CD4-positive, alpha-beta T cell treated with Interleukin-10 for 1 hour (primary cell): Measurements from ENCODE around the gene SLC38A6.

Experiments
- DNase-seq: peaks from one replicate; pipeline ENCODE4 v3.0.0-alpha.2; 2020

Gene SLC38A6

DNA sequence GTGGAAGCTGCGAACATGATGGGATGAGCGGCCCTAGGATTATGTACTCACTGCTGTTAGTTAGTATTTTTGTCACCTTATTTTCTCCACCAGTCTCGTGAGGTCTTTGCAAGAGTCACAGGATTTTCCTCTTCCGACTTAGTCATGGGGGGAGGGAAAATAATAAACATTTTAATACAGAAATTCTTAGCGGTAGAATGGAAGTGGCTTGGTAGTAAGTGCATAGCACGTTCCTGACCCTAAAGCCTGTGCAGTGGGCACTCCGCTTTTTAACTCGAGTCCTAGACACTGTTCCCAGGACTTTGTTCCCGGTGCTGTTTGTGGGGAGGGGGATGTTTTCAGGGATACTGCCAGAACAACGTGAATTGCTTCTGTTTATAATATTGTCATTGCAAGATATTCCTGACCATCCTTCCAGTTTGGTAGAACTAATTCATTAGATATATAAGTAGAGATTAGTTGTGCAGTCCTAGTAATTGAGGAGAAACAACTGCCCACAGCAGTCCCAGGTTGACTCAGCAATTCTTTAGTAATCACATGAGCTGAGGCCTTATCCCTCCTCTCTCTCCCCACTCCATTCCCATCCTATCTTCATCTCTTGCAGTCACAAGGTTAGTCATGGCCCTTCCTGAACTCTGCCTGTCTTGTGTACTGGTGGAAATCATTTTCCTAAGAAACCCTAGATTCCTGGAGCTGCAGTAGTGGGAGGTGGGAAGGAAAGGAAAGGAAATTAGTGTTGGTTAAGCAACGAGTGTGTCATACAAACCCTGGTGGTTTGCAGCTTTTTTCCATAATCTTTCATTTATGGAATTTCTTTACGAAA, 799 bp downstream of the SLC38A6 start:
- DNase-seq = no peak

DNA sequence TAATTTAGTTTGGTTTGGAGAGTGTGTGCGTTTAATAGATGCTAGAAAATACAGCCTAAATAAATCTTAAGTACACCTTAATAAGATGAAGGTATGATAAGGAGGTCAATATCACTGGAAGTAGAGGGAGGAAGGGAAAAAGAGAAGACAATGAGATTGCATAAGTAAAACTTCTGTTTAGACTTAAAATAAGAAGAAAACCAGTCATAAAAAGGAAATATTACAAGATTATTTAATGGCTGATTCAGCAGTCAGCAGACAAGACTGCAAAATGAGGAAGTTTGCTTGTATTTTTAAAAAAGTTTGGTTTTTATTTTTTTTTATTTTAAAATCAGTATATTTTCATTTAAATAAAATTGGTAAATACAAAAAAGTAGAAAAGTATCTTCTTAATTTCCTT, 3.2 kb downstream of the SLC38A6 start:
- DNase-seq = no peak

DNA sequence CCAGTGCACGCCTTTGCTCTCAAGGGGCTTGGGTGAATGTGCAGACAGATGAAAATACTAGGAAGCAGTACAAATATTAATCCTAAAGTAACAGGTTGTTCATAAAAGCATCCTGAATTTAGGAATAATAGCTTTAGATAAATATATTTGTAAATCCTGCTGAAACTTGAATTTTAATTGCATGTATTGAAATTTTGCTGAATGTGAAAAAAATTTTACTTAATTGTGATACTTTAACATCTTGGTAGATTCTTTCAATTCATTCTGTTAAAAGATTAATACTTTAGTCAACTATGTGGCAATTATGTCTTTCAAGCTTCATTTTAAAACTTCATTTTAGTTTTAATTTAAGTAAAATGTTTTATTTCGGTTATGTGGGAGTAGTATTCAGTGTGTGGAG, 5.5 kb downstream of the SLC38A6 start:
- no peak for DNase-seq

DNA sequence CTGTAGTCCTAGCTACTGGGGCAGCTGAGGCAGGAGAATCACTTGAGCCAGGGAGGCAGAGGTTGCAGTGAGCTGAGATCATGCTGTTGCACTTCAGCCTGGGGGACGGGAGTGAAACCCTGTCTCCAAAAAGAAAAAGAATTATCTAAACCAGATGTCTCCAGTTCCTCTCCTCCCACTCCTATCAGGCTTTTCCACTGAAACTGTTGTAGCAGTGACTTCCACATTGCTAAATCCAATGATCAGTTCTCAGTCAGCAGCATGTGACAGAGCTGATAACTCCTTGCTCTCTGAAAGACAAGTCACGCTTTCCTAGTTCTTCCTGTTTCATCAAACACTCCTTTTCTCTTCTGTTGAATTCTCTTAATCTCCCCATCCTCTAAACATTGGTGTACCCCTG, 8.6 kb downstream of the SLC38A6 start:
- DNase-seq = no peak

DNA sequence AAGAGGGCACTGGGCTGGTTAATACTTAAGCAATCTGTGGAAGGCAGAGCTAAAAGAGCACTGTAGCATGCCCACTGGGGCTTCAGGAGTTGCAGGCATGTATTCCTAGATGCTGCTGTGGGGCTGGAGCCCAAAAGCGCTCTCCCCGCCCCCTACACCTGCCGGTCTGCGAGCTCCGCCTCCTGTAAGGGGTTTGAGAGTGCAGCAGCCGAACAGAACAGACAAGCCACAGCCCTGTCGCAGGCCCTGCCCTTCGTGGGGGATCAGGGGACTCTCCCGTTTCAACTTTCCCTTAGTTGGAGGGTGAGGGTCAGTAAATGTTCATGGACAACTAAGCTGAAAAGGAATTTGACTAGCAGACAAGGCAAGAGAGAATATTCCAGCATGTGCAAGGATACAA, 17.6 kb downstream of the SLC38A6 start:
- DNase-seq = no peak

DNA sequence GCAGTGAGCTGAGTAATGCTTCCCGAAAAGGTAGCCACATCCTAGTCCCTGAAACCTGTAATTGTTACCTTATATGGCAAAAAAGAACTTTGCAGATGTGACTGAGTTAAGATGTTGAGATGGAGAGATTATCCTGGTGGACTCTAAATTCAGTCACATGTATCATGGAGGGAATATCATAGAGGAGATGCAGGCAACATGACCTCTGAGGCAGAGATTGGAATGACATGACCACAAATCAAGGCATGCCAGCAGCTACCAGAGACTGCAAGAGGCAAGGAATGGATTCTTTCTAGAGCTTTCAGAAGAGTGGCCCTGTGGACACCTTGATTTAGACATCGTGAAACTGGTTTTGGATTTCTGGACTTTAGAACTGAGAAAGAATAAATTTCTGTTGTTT, 18.5 kb downstream of the SLC38A6 start:
- DNase-seq = no peak

DNA sequence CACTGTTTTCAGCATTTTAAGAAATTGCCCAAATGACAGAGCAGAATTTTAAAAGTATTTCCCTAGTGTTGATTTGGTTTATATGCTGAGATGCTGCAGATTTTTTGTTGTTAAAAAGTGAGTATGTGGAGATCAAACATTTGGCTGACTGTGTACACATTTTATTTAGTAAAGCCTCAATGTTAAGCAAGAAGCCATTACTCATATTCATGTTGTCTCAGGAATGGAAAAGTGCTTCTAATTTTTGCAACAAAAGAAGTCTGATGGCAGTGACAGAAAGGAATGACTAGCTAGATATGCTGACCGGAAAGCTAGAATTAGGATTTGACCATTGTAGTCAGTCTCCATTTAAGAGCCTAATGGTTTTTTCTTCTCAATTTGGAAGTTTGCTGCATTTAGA, 22.5 kb downstream of the SLC38A6 start:
- DNase-seq = no peak

DNA sequence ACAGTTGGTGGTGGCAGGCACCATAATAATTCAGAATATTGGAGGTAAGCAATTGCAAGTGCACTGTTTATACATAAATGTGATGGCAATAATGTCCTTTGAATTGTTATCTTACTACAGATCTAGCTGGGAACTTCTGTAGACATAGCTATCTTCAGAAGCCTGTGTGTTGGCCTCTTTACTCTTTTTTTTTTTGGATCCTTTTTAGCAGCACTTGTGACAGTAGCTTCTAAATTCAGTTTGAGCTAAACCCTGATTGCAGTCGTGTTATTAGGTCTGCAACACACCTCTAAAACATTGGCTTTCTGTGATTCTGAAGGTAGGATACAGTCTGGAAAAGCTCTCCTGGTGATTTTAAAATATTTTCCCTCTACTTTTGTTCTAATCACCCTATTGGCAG, 38.5 kb downstream of the SLC38A6 start:
- no peak for DNase-seq

DNA sequence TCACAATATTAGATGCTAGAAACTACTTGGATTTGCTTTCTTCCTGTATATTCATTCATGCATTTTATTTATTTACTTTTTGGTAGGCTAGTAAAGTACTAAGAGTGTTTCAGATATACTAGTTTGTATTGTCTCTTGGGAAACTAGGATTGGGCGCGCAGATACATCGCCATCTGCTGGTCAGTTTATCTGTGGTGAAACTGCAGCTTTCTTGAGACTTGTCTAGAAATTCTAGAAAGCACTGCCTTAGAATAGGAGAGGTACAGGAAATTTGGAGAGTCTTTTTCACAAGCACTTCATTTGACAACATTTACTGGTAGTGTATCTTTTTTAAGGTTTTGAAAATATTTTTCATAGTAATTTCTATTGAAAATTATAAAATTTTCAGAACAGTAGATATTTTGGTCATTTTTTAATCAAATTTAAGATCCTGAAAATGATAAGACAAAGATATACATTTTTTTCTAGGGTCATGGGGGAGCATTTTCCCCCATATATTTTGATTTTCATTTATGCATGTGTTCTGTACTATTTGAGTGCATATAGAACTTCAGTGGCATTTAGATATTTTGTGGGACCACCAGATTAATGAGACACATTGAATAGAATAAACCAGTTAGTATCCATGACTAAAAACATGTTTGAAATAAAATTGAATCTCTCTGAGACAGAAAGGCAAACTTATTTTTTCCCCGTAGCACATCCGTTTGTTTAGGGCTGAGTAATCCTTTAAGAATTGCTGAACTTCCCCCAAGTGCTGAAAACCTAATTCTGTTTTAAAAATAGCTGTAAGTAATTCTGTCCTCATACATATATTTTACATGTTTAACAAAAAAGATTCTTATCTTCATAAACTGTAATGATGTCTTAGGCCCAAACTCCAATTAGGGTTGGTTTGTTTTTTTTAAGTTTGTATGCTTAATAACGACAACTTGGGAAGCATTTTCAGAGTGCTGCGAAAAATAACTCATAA, 44.5 kb downstream of the SLC38A6 start:
- DNase-seq = peak; percentile 62

DNA sequence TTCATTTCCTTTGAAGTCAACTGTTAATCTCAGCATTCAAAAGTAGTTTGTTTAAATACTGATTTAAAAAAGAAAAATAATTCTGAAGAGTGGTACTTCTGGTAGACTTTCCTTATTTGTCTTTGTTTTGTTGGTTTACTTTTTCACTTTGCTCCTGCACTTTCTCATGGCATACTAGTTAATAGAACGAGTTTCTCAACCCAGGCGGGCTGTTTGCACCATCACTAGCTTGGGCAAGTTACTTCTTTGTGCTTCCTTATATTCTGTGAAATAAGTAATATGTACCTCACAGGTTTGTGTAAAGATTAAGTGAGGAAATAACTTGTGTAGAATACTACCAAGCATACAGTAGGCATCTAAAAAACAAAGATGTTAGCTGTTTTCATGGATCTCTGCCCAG, 45.5 kb downstream of the SLC38A6 start:
- DNase-seq = no peak

DNA sequence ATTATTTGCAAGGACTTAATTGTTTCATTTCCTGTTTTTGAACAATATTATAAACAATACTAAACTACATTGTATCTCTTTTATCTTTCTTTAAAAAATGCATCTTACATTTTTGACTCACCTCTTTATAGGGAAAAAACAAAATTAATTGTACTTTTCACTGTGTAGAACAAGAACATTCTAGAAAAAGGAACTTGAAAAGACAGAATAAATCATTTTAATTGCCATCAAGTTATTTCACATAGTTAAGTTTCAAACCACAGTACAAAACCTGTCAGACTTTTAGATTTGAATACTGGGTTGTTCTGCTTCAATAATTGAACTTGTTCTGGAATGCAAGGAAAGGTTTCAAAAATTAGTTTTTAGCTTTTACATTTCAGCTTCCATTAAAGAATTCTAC, 50.0 kb downstream of the SLC38A6 start:
- no peak for DNase-seq

DNA sequence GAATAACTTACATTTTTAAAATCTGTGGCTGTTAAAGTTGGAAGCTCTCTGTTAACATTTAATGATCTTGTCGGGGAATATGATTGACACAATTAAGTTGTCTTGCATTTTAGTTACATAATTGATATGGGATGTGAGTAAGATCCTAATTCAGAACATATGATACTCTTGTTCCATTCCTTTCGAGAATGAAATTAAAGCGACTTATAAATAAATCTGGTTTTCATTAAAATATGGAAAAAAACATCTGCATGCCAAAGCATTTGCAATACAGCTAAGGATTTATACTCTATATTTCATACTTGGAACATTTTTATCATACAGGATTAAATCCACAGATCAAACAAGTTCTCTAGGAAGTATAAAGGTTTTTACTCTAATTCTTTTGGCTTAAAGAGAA, 52.0 kb downstream of the SLC38A6 start:
- no peak for DNase-seq

DNA sequence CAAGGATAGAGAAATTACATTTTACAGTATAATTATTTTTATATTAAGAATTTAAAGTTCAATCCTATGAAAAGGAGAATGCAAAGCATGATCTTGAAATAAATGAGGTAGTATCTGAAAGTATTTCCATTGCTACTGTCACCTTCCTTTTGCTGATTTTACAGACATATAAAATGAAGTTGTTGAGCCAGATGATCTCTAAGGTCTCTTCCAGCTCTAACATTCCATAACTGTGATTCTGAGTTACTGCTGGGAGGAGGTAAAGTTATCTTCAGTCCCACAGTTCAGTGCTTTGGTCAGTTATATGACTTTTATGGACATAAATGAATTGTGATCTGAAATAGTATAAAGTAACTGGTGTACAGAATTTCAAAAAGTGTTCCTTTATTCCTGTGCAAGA, 52.8 kb downstream of the SLC38A6 start:
- DNase-seq = no peak

DNA sequence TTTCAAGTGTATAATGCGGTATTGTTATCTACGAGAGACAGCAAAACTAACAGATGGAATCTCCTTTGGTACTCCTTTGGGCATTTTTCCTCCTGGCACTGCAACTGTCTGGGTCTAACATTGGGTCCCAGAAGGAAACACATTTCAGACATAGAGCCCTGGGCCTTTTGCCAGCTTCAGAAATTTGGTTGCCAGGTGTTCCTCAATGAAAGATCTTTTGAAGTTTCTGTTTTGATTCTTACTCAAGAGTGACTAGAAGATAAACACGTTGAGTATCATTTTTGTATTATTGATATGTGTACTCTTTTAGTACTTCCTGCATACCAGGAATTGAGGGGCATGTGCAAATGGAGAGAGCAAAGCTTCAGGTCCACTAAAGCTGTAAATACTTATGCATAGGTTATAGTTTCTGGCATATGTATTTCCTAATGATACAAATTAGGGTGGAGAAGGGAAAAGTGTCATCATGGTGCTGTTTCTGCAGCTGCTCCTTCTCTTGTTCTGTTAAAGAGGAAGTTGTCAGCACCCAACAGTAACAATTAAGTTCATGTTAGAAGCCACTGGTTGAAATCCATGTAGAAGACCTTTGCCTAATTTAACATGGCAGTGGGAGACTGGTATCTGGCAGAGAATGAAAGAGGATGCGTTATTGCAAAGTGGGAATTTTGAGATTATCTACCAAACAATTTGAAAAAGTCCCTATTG, 53.5 kb downstream of the SLC38A6 start:
- DNase-seq = no peak

DNA sequence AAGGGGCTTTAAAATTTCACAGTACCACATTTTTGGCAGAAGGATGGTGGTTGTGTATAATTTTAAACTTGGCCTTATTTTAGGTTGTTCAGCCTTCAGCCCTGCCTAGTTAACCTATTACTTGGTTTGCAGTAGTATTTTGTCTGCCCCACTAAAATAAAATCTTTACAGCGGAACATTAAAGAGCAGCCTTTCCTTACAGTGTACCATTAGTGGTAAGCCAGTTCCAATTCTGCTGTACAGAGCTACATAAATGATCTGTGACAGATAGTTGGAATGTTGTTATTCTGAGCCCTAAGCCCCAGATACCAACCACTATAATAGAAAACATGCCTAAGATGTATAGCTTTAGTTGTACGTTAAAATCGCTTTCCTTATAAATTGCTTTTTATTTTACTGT, 56.2 kb downstream of the SLC38A6 start:
- DNase-seq = no peak

DNA sequence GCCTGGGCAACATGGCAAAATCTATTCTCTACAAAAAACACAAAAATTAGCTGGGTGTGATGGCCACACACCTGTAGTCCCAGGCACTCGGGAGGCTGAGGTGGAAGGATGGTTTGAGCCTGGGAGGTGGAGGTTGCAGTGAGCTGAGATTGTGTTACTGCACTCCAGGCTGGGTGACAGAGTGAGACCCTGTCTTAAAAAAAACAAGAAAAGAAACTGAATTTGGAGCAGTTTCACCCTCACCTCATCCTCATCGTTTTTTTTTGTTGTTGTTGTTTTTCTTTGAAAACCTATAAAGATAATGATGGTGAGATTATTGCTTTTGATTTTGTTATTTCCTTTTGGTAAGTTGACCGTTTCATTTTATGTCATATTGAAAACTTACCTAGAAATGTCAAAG, 60.7 kb downstream of the SLC38A6 start:
- DNase-seq = no peak

DNA sequence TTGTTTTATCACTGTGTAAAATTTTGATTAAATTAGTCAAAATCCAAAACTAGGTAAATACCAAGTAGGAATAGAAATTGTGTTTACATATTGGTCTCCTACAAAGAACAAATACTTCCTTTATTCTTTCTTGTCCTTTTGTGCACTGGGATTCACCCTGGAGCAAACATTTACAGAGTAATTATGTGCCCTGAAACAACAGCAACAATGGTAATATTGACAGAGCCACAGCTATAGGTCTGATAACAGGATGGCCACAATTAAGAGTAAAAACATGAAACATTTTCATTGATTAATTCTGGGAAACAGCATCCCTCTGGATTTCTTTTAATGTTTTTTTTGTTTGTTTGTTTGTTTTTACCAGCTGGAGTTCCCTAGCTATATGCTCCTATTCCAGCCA, 61.2 kb downstream of the SLC38A6 start:
- DNase-seq = no peak

DNA sequence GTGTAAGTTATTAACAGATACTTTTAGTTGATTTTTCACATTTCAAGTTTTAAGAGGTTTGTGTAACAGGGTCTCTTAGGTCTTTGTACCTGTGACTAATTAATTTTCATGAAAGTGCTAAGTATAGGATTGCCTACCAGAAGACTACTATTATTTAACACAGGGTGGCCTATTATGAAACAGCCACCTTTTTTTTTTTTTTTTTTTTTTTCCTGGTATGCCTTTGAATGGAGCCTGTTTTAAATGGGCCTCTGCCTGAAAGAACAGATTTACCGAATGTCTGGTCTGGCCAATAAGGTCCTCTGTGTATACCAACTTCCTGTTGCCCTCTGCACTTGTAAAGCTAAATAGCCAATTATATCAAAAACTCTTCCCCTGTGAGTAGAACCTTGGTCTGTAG, 62.5 kb downstream of the SLC38A6 start:
- DNase-seq = no peak

DNA sequence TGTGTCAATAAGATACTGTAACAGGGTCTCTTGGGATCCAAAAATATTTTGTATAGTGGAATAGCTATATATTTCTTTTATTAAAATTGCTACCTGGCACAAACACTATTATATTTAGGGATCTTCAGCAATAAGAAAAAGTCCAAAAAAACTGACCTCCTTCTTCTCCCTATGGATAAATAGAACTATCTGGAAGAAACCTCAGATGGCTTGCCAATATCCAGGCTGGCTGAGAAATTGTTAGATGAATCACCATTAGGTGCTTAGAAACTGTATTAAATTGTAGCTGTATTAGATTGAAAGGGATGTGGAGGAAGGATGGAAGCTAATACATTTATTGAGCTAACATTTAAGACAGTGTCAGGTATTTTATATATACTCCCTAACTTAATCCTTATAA, 66.0 kb downstream of the SLC38A6 start:
- no peak for DNase-seq

DNA sequence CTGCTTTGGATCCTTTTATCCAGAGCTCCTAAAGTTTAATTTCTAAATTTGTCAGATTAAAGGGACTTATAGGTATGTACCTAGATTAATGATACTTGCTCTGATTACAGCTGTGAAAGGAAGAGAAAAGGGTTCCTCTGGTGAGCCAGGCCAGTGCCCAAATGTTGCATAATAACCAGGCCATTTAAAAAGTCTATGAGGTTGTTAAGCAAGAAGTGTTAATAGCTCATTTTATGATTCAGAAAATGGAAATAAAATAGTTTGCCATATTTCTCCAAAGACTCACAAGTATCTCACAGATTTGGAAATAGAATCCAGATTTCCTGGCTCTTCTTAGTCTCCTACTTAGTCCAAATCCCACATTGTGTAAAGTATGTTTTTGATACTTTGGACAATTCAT, 67.6 kb downstream of the SLC38A6 start:
- no peak for DNase-seq

DNA sequence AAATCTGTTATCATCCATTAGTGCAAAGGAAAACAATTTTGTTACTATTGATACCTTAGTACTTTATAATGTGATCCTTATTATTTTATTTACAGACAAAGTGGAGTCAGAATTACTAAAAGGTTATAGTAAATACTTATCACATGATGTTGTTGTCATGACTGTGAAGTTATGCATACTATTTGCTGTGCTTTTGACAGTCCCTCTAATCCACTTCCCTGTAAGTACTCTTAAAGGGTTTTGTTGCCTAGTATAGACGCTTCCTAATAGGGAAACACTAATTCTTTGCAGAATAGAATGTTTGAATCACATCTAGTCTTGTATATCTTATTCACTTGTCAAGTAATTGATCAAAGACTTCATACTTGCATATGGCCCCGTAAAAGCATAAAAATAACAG, 69.4 kb downstream of the SLC38A6 start:
- DNase-seq = no peak

DNA sequence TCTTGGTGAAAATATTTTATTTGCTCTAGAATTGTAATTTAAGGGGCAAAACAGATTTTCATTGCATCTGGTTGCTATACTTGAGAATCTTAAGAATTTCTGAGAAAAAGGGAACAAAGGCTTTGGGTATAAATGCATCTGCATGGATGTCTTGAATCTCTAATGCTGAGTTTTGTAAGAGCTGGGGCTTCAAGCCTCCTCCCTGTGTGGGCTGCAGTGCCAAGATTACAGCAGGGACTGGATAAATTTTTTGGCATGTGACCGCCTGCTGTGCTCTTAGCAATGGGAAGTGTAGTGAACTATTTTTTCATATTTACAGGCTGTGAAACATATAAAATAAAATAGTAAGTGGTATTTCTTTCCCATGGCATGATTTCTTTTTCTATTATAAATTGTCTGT, 70.0 kb downstream of the SLC38A6 start:
- DNase-seq = no peak

DNA sequence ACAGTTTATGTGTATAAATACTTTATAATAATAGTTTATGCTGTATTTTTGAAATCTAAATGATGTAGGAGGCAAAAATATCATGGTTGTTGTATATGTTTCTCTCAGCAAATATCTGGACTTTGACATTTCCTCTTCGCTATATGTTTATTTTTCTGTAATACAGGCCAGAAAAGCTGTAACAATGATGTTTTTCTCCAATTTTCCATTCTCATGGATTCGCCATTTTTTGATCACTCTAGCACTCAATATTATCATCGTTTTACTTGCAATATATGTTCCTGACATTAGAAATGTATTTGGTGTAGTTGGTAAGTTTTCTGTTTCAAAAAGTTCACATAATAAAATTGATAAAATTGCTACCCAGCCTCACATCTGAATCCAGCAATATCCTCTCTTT, 70.6 kb downstream of the SLC38A6 start:
- DNase-seq = no peak

DNA sequence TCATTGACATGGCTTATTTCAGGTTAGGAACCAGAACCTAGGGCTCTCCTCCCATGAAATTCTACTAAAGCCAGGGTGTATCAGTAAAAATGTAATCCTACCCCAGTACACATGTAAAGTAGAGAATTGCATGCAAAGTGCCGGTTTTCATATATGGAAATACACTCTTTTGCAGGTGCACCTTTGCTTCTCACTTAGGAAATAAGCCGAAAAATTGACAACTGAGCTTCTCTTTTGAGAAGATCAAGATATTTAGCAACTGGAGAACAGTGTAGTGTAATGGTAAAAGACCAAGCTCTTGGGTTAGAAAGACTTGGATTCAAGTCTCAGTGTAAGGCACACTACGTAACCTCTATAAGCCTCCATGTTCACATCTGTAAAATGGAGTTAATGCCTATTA, 82.4 kb downstream of the SLC38A6 start:
- no peak for DNase-seq
